PC-9 (cell line): ENCODE data around the gene IKZF2. TPM values are rescaled to one million over a fixed set of nuclear protein-coding genes. Genes with fewer than 3 reads are reported as not detected.

Experiments
- BruUV-seq: library from RNA; stranded (reverse); fragments of 400-500 nt; replicated peaks from 2 replicates; lab custom pipeline; 2021; lab: Mats Ljungman, UMichigan
- CTCF ChIA-PET: fragments of 300-600 bp; sonication (Branson Sonifier 250); formaldehyde crosslinking; loops from one replicate; lab custom pipeline; 2022; ENCODE audit warnings: antibody characterized with exemption; lab: Charles Lee
- POLR2A ChIA-PET: fragments of 300-600 bp; sonication (Branson Sonifier 250); formaldehyde crosslinking; loops from one replicate; lab custom pipeline; 2022; ENCODE audit warnings: antibody characterized with exemption; ENCODE audit not compliant: unreplicated experiment; lab: Charles Lee
- DNase-seq, 2 experiments: peaks; one replicate each; pipeline versions ENCODE4 v3.0.0 to v3.0.0-alpha.2; 2015 to 2022; ENCODE audit warnings: mixed read lengths in 1 of 2
- H2AFZ ChIP-seq: fragments of 200-600 bp; sonication (generic); 2 replicates; pipeline ENCODE4 v1.8.1; 2017; ENCODE audit warnings: antibody characterized with exemption
- H3F3A ChIP-seq: fragments of 200-600 bp; sonication (generic); 2 replicates; pipeline ENCODE4 v1.8.1; 2017; ENCODE audit warnings: antibody characterized with exemption, mild to moderate bottlenecking, low read depth; ENCODE audit not compliant: insufficient read depth
- H3K27ac ChIP-seq: fragments of 200-600 bp; sonication (generic); 2 replicates; pipeline ENCODE4 v1.6.1; 2016; ENCODE audit warnings: mixed run types
- H3K27me3 ChIP-seq: fragments of 200-600 bp; sonication (generic); 2 replicates; pipeline ENCODE4 v1.6.1; 2016; ENCODE audit warnings: low read depth, mixed run types; ENCODE audit not compliant: insufficient read depth
- H3K36me3 ChIP-seq: fragments of 200-600 bp; sonication (generic); 2 replicates; pipeline ENCODE4 v1.6.1; 2016; ENCODE audit warnings: low read depth, mixed run types
- H3K4me1 ChIP-seq: fragments of 200-600 bp; sonication (generic); replicated peaks from 2 replicates; pipeline ENCODE4 v1.6.1; 2016; ENCODE audit warnings: mixed run types; ENCODE audit not compliant: insufficient read depth
- H3K4me2 ChIP-seq: fragments of 200-600 bp; sonication (generic); 2 replicates; pipeline ENCODE4 v1.6.1; 2017; ENCODE audit warnings: mixed run types
- H3K4me3 ChIP-seq: fragments of 200-600 bp; sonication (generic); 2 replicates; pipeline ENCODE4 v1.6.1; 2016; ENCODE audit warnings: mixed run types
- H3K79me2 ChIP-seq: fragments of 200-600 bp; sonication (generic); 2 replicates; pipeline ENCODE4 v1.6.1; 2017; ENCODE audit warnings: low read depth, mixed run types
- H3K9me2 ChIP-seq: fragments of 200-600 bp; sonication (generic); 2 replicates; pipeline ENCODE4 v1.8.1; 2017; ENCODE audit warnings: mild to moderate bottlenecking; ENCODE audit not compliant: insufficient read depth
- H3K9me3 ChIP-seq: fragments of 200-600 bp; sonication (generic); 2 replicates; pipeline ENCODE4 v1.8.1; 2016; ENCODE audit warnings: low read depth; ENCODE audit not compliant: insufficient read depth
- H4K20me1 ChIP-seq: fragments of 200-600 bp; sonication (generic); 2 replicates; pipeline ENCODE4 v1.8.1; 2017; ENCODE audit not compliant: insufficient read depth
- EZH2 ChIP-seq: fragments of 200-600 bp; sonication (generic); IDR thresholded peaks from 2 replicates; pipeline ENCODE4 v1.8.0; 2017; ENCODE audit warnings: antibody characterized with exemption, low read depth
- intact Hi-C: fragments of 100-400 bp; cut with micrococcal nuclease; formaldehyde crosslinking; loops from one replicate; pipeline ENCODE4 v1.10.0; 2022; ENCODE audit not compliant: unreplicated experiment
- total RNA-seq: library from RNA; stranded (reverse); gene quantifications from 2 replicates; pipeline ENCODE4 v1.2.3, GENCODE V29; 2021
- TF ChIP-seq, protein P1 (sequence below): fragments of 200-600 bp; sonication (generic); conservative IDR thresholded peaks from 2 replicates; pipeline ENCODE4 v1.6.1; 2017; ENCODE audit warnings: mixed run types, antibody characterized with exemption, mild to moderate bottlenecking, moderate library complexity

IKZF2 gene
- total RNA-seq, 1 experiment from 2014 or later = 28.3 TPM

DNA sequence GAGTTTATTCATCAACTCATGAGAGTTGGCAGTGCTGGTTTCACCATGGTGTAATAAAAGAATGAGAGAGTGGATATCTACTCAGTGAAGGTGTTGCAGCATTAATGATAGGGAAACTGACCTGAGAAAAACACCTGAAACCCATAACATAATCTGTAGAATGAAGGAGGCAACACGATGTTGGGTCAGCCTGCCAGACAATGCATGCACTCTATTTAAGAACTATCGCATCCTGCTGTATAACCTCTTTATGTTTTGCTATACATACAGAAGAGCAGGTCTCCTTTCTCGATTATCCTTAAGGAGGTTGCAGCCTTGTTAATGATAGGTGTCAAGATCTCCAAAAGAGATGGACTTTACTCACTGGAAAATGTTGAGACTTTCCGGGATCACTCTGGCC lies 65.9 kb downstream of the IKZF2 start:
- CTCF ChIA-PET = no interaction called here
- Histone ChIP-seq H3K36me3 (no peaks in the 10 kb centered on the region), H3K9me2 (no peaks in the 10 kb centered on the region), H3K27ac (no peak overlapping the region), H2AFZ (no peak overlapping the region), H3F3A (no peaks in the 10 kb centered on the region), H3K9me3 (no peaks in the 10 kb centered on the region), H4K20me1 (no peaks in the 10 kb centered on the region), H3K79me2 (0 out of 2 replicates have a peak, but pooled peaks cover 4% of the 10 kb centered on the region), H3K27me3 (no peaks in the 10 kb centered on the region), H3K4me3 (no peak overlapping the region), H3K4me1 (no peaks in the 10 kb centered on the region), H3K4me2 (no peak overlapping the region)
- intact Hi-C loops = no loop called here
- POLR2A ChIA-PET = no interaction called here
- no peak for DNase-seq
- TF ChIP-seq, protein P1, sequence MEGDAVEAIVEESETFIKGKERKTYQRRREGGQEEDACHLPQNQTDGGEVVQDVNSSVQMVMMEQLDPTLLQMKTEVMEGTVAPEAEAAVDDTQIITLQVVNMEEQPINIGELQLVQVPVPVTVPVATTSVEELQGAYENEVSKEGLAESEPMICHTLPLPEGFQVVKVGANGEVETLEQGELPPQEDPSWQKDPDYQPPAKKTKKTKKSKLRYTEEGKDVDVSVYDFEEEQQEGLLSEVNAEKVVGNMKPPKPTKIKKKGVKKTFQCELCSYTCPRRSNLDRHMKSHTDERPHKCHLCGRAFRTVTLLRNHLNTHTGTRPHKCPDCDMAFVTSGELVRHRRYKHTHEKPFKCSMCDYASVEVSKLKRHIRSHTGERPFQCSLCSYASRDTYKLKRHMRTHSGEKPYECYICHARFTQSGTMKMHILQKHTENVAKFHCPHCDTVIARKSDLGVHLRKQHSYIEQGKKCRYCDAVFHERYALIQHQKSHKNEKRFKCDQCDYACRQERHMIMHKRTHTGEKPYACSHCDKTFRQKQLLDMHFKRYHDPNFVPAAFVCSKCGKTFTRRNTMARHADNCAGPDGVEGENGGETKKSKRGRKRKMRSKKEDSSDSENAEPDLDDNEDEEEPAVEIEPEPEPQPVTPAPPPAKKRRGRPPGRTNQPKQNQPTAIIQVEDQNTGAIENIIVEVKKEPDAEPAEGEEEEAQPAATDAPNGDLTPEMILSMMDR = no peak
- TF ChIP-seq EZH2 = no peak
- no TSS peak for BruUV-seq

DNA sequence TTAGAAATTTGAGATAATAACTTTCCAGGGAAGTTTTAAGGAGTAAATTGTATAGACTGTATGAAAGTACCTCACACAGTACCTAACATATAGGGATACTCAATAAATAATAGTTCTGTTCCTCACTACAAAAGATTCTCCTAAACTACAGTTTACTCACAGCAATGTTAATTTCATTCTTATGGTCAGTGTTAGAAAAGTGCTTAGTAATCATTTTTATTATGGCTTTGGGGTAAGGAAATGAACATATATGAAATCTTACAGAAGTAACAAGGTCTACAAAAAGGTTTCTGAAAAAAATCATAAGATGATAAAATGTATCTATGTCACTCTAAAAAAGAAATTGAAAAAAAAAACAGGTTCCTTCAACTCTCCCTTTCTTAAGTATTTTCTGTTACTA lies 67.2 kb downstream of the IKZF2 start:
- TF ChIP-seq, protein P1 = no peak
- TF ChIP-seq EZH2 = no peak
- Histone ChIP-seq H3K9me3 (no peaks in the 10 kb centered on the region), H3K9me2 (no peaks in the 10 kb centered on the region), H3K27me3 (no peaks in the 10 kb centered on the region), H3K4me3 (no peak overlapping the region), H3K79me2 (0 out of 2 replicates have a peak, but pooled peaks cover 4% of the 10 kb centered on the region), H3K4me2 (no peak overlapping the region), H2AFZ (no peak overlapping the region), H3F3A (no peaks in the 10 kb centered on the region), H3K4me1 (no peaks in the 10 kb centered on the region), H4K20me1 (no peaks in the 10 kb centered on the region), H3K36me3 (no peaks in the 10 kb centered on the region), H3K27ac (no peak overlapping the region)
- BruUV-seq = no TSS peak
- ChIA-PET POLR2A (no interaction called here), CTCF (no interaction called here)
- no peak for DNase-seq
- intact Hi-C loops = no loop called here

DNA sequence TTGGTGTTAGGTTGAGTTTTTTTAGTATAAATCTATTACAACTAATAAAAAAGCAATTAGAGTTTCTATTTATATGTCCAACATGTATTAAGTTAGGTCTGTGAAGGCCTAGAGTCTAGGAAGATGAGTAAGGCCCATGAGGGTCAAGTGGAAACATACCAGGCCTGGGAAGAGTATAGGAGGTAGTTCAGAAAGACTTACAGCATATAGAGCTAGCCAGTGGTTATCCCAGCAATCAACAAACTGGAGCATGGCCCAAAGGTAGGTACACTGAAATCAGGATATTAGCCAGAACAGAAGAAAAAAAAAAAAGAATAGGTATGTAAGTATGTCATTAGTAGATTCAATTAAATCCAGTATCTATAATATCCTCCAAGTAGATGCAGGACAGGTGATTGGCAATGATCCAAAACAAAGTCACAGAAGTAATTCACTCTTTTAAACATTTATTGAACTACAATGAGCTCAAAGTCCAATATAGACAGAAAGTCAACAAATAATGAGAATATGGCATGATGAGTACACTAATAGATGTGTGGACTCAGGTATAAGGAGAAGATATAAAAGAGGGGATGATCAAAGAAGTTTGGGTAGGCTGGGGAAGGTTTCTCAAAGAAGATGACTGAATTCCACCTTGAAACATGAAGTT lies 70.3 kb downstream of the IKZF2 start:
- H3K9me2 ChIP-seq = no peaks in the 10 kb centered on the region
- CTCF ChIA-PET = no interaction called here
- no peaks in the 10 kb centered on the region for H3K9me3 ChIP-seq
- H3K27ac ChIP-seq = no peak overlapping the region
- H3K4me2 ChIP-seq = no peak overlapping the region
- no peaks in the 10 kb centered on the region for H3F3A ChIP-seq
- TF ChIP-seq, protein P1 = no peak
- TF ChIP-seq EZH2 = no peak
- POLR2A ChIA-PET = no interaction called here
- no peak for DNase-seq
- no peaks in the 10 kb centered on the region for H3K4me1 ChIP-seq
- intact Hi-C loops = no loop called here
- no TSS peak for BruUV-seq
- H2AFZ ChIP-seq = no peak overlapping the region
- H4K20me1 ChIP-seq = no peaks in the 10 kb centered on the region
- H3K4me3 ChIP-seq = no peak overlapping the region
- H3K27me3 ChIP-seq = no peaks in the 10 kb centered on the region
- H3K79me2 ChIP-seq = 0 out of 2 replicates have a peak, but pooled peaks cover 4% of the 10 kb centered on the region
- no peaks in the 10 kb centered on the region for H3K36me3 ChIP-seq
